Measurements from ENCODE around the gene FAM20A.

- TF ChIP-seq, protein P1, sequence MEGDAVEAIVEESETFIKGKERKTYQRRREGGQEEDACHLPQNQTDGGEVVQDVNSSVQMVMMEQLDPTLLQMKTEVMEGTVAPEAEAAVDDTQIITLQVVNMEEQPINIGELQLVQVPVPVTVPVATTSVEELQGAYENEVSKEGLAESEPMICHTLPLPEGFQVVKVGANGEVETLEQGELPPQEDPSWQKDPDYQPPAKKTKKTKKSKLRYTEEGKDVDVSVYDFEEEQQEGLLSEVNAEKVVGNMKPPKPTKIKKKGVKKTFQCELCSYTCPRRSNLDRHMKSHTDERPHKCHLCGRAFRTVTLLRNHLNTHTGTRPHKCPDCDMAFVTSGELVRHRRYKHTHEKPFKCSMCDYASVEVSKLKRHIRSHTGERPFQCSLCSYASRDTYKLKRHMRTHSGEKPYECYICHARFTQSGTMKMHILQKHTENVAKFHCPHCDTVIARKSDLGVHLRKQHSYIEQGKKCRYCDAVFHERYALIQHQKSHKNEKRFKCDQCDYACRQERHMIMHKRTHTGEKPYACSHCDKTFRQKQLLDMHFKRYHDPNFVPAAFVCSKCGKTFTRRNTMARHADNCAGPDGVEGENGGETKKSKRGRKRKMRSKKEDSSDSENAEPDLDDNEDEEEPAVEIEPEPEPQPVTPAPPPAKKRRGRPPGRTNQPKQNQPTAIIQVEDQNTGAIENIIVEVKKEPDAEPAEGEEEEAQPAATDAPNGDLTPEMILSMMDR (IDR thresholded peaks at IDR 0.05): no peak
- no peak for TF ChIP-seq POLR2A (IDR thresholded peaks at IDR 0.05)
Observed at GRCh38 chr17:68516732-68517131, 84.4 kb downstream of the FAM20A start.

Measured in heart left ventricle (tissue), 13 donors.